ENCODE results near the gene CDON.

GRCh38 chr11:125950178-125950490 is 112.5 kb downstream of the CDON start:
- TF ChIP-seq SIX1 (CRISPR knock-in tag; IDR thresholded peaks at IDR 0.05; ENCODE audit: borderline replicate concordance) (no peak), ZNF224 (CRISPR knock-in tag; IDR thresholded peaks at IDR 0.05) (no peak), ZFP41 (CRISPR knock-in tag; IDR thresholded peaks at IDR 0.05; ENCODE audit: borderline replicate concordance) (no peak), TAF1 (CRISPR knock-in tag; IDR thresholded peaks at IDR 0.05) (no peak), MAZ (IDR thresholded peaks at IDR 0.05; ENCODE audit: borderline replicate concordance, low read depth, low read length) (no peak), MAZ (CRISPR knock-in tag; IDR thresholded peaks at IDR 0.05; ENCODE audit: low read depth) (no peak), TOE1 (CRISPR knock-in tag; IDR thresholded peaks at IDR 0.05) (no peak), HNRNPL (IDR thresholded peaks at IDR 0.05; ENCODE audit: low read depth, low read length) (no peak), NFYB (CRISPR knock-in tag; IDR thresholded peaks at IDR 0.05) (no peak), KDM5B (CRISPR knock-in tag; IDR thresholded peaks at IDR 0.05; ENCODE audit: borderline replicate concordance) (no peak), CHD2 (IDR thresholded peaks at IDR 0.05; ENCODE audit: low read depth, low read length) (no peak), GABPA (IDR thresholded peaks at IDR 0.05; ENCODE audit: low read depth, low read length) (no peak), GABPA (CRISPR knock-in tag; IDR thresholded peaks at IDR 0.05; ENCODE audit: low read depth) (no peak), SMC3 (IDR thresholded peaks at IDR 0.05; ENCODE audit: low read length) (no peak), GPN1 (CRISPR knock-in tag; IDR thresholded peaks at IDR 0.05; ENCODE audit: borderline replicate concordance) (no peak)
- TF ChIP-seq, protein P1, sequence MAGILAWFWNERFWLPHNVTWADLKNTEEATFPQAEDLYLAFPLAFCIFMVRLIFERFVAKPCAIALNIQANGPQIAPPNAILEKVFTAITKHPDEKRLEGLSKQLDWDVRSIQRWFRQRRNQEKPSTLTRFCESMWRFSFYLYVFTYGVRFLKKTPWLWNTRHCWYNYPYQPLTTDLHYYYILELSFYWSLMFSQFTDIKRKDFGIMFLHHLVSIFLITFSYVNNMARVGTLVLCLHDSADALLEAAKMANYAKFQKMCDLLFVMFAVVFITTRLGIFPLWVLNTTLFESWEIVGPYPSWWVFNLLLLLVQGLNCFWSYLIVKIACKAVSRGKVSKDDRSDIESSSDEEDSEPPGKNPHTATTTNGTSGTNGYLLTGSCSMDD (CRISPR knock-in tag; IDR thresholded peaks at IDR 0.05) = no peak

All from HepG2 (cell line).